Gastrocnemius medialis (tissue), 4 donors: ENCODE measurements around the gene PRKCZ. TPM values are rescaled to one million over a fixed set of nuclear protein-coding genes. Genes with fewer than 3 reads are reported as not detected.
A peak's percentile ranks its signal among the peaks of the same experiment; 100 is the strongest.
"Not testable (repeated sequence)": the region's sequence is repeated elsewhere in the genome, so short reads cannot be mapped to it uniquely, and the experiment has no call there.

Source experiments
- ATAC-seq, 2 donors: fragments of 150-250 bp; one replicate each; pipeline ENCODE4 v1.9.1; 2016
- DNase-seq, 2 donors: peaks; one replicate each; pipeline ENCODE4 v3.0.0-alpha.2; 2019
- H3K27ac ChIP-seq, 4 donors: fragments of 200-600 bp; sonication (generic); 1 replicate in 1 of 4; 2 replicates in 3 of 4; pipeline ENCODE4 v1.5.1; 2016 to 2018; ENCODE audit warnings: mild to moderate bottlenecking in 2 of 4, moderate library complexity in 1 of 4
- H3K27me3 ChIP-seq, 3 donors: fragments of 200-600 bp; sonication (generic) in 2 of 3; 1 replicate in 1 of 3; 2 replicates in 2 of 3; pipeline versions ENCODE4 v1.5.1 to v1.6.0; 2016 to 2019; ENCODE audit warnings: mild to moderate bottlenecking in 1 of 3, moderate library complexity in 1 of 3
- H3K36me3 ChIP-seq, 2 donors: fragments of 200-600 bp; sonication (generic) in 1 of 2; one replicate each; pipeline ENCODE4 v1.5.1; 2017 to 2018
- H3K4me1 ChIP-seq, 2 donors: fragments of 200-600 bp; sonication (generic) in 1 of 2; one replicate each; pipeline ENCODE4 v1.5.1; 2016 to 2017; ENCODE audit warnings: mild to moderate bottlenecking in 2 of 2
- H3K4me3 ChIP-seq, 4 donors: fragments of 200-600 bp; sonication (generic) in 3 of 4; 1 replicate in 1 of 4; 2 replicates in 3 of 4; pipeline ENCODE4 v1.5.1; 2016 to 2019; ENCODE audit warnings: mild to moderate bottlenecking in 2 of 4
- H3K9me3 ChIP-seq, 3 donors: fragments of 200-600 bp; sonication (generic) in 2 of 3; 1 replicate in 1 of 3; 2 replicates in 2 of 3; pipeline ENCODE4 v1.5.1; 2016 to 2019
- POLR2A ChIP-seq, 2 donors: fragments of 450-650 bp; IDR thresholded peaks; one replicate each; pipeline ENCODE4 v1.6.1; 2017; ENCODE audit warnings: antibody characterized with exemption in 2 of 2, mild to moderate bottlenecking in 2 of 2, moderate library complexity in 2 of 2
- in situ Hi-C, 4 donors: fragments of 200-750 bp; cut with MboI; loops; one replicate each; pipeline versions ENCODE4 v1.15.0 to v1.8.0; 2017; ENCODE audit warnings: low sequenced_read_pairs in 4 of 4
- intact Hi-C: fragments of 100-400 bp; cut with DNase I; formaldehyde crosslinking; loops from one replicate; pipeline ENCODE4 v1.15.1; 2023; ENCODE audit warnings: low total_unique reads
- total RNA-seq, 4 donors: library from RNA; depleted of rRNA; stranded (reverse); fragments of >200 nt; gene quantifications; one replicate each; pipeline versions ENCODE4 v1.1.0 to v1.2.3, GENCODE V29; 2016
- TF ChIP-seq, protein P1 (sequence below), 5 experiments: fragments of 450-650 bp in 3 of 5; fragments of 200-600 bp in 2 of 5; sonication (generic) in 2 of 5; IDR thresholded peaks in 4 of 5; conservative IDR thresholded peaks in 1 of 5; 1 replicate in 4 of 5; 2 replicates in 1 of 5; pipeline ENCODE4 v1.5.1; 2016 to 2019; ENCODE audit warnings: antibody characterized with exemption in 5 of 5, mild to moderate bottlenecking in 3 of 5, moderate library complexity in 3 of 5

The PRKCZ gene
- total RNA-seq, 4 donors from 2014 or later, result 0.16 to 0.87 TPM; not detected in 2

- Histone ChIP-seq H3K9me3 (no peaks in the 10 kb centered on the region), H3K27ac (no peak overlapping the region), H3K27me3 (peaks cover 22 to 30% (median 28%) of the 10 kb centered on the region in 3 donors), H3K4me1 (no peaks in the 10 kb centered on the region), H3K36me3 (no peaks in the 10 kb centered on the region), H3K4me3 (no peak overlapping the region)
- ATAC-seq (no peak), DNase-seq (no peak)
- intact Hi-C loops, result no loop called here
- no peak for TF ChIP-seq POLR2A (IDR thresholded peaks at IDR 0.05)
- TF ChIP-seq, protein P1, sequence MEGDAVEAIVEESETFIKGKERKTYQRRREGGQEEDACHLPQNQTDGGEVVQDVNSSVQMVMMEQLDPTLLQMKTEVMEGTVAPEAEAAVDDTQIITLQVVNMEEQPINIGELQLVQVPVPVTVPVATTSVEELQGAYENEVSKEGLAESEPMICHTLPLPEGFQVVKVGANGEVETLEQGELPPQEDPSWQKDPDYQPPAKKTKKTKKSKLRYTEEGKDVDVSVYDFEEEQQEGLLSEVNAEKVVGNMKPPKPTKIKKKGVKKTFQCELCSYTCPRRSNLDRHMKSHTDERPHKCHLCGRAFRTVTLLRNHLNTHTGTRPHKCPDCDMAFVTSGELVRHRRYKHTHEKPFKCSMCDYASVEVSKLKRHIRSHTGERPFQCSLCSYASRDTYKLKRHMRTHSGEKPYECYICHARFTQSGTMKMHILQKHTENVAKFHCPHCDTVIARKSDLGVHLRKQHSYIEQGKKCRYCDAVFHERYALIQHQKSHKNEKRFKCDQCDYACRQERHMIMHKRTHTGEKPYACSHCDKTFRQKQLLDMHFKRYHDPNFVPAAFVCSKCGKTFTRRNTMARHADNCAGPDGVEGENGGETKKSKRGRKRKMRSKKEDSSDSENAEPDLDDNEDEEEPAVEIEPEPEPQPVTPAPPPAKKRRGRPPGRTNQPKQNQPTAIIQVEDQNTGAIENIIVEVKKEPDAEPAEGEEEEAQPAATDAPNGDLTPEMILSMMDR (IDR thresholded peaks at IDR 0.05 in 4 of 5, conservative IDR thresholded peaks at IDR 0.05 in 1 of 5), result no peak
- in situ Hi-C loops, result no loop called here
Measured at GRCh38 chr1:2090216-2090890, 40.1 kb downstream of the PRKCZ start.

GRCh38 chr1:2091611-2092604 is 41.7 kb downstream of the PRKCZ start:
- TF ChIP-seq, protein P1 (IDR thresholded peaks at IDR 0.05 in 4 of 5, conservative IDR thresholded peaks at IDR 0.05 in 1 of 5), result peak in 3 of 5 experiments; percentile 33 to 51 (median 44)
- TF ChIP-seq POLR2A (IDR thresholded peaks at IDR 0.05), result no peak
- in situ Hi-C loops, result no loop called here
- ATAC-seq (no peak), DNase-seq (no peak)
- intact Hi-C loops, result no loop called here
- Histone ChIP-seq H3K27ac (no peak overlapping the region), H3K9me3 (no peaks in the 10 kb centered on the region), H3K4me3 (no peak overlapping the region), H3K27me3 (peaks cover 20 to 27% (median 25%) of the 10 kb centered on the region in 3 donors), H3K4me1 (no peaks in the 10 kb centered on the region), H3K36me3 (no peaks in the 10 kb centered on the region)

- Histone ChIP-seq H3K27ac (no peak overlapping the region), H3K4me3 (no peak overlapping the region), H3K27me3 (peaks cover 12 to 21% (median 16%) of the 10 kb centered on the region in 3 donors), H3K36me3 (no peaks in the 10 kb centered on the region), H3K4me1 (no peaks in the 10 kb centered on the region), H3K9me3 (no peaks in the 10 kb centered on the region)
- ATAC-seq, result no peak
- DNase-seq, result no peak
- in situ Hi-C loops, result no loop called here
- no peak for TF ChIP-seq POLR2A (IDR thresholded peaks at IDR 0.05)
- TF ChIP-seq, protein P1 (IDR thresholded peaks at IDR 0.05 in 4 of 5, conservative IDR thresholded peaks at IDR 0.05 in 1 of 5), result no peak
- intact Hi-C loops, result no loop called here
Measured at GRCh38 chr1:2093055-2093454, 42.8 kb downstream of the PRKCZ start.

DNA sequence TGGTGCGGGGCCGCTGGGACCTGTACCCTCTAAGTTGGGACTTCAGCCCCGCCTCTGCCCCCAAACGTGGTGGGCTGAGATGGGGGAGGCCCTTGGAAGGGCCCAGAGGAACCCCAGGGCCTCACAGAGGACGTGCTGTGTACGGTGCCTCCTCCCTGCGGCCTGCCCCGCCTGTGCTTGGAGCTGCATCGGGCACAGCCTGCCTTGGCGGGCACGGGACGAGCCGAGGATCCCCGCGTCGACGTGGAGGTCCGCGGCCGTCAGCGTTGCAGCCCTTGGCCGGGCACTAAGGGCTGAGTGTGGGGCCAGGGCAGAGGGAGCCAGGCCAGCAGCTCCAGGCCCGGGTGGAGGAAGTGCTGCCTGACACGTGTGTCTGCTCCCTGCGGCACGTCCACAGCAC is 43.4 kb downstream of the PRKCZ start:
- intact Hi-C loops (no loop called here), in situ Hi-C loops (no loop called here)
- TF ChIP-seq POLR2A (IDR thresholded peaks at IDR 0.05), result no peak
- TF ChIP-seq, protein P1 (IDR thresholded peaks at IDR 0.05 in 4 of 5, conservative IDR thresholded peaks at IDR 0.05 in 1 of 5), result no peak
- Histone ChIP-seq H3K27me3 (peaks cover 7 to 18% (median 11%) of the 10 kb centered on the region in 3 donors), H3K27ac (no peak overlapping the region), H3K9me3 (no peaks in the 10 kb centered on the region), H3K36me3 (no peaks in the 10 kb centered on the region), H3K4me1 (no peaks in the 10 kb centered on the region), H3K4me3 (no peak overlapping the region)
- DNase-seq (no peak), ATAC-seq (no peak)

- intact Hi-C loops, ATAC-seq: not testable (repeated sequence)
Measured at GRCh38 chr1:2094269-2095158, 44.3 kb downstream of the PRKCZ start.

More at GRCh38 chr1:2094269-2095158, 44.3 kb downstream of the PRKCZ start:
- H3K27me3 ChIP-seq, result peaks cover 7 to 13% (median 11%) of the 10 kb centered on the region in 3 donors
- in situ Hi-C loops, H3K27ac ChIP-seq, H3K9me3 ChIP-seq, DNase-seq, H3K4me1 ChIP-seq, H3K36me3 ChIP-seq, H3K4me3 ChIP-seq: not testable (repeated sequence)
